ENCODE measurements around the gene HOATZ.

GRCh38 chr11:111522426-111522825 lies 7.8 kb downstream of the HOATZ start:
- TF ChIP-seq POLR2A (IDR thresholded peaks at IDR 0.05; ENCODE audit: low read depth, low read length) (no peak), TAF1 (IDR thresholded peaks at IDR 0.05; ENCODE audit: low read depth, low read length) (no peak), POLR2AphosphoS5 (IDR thresholded peaks at IDR 0.05; ENCODE audit: low read depth, low read length) (no peak), SPI1 (IDR thresholded peaks at IDR 0.05; ENCODE audit: low read depth, low read length) (no peak)

Data from GM12891 (cell line).